ENCODE data around the gene KLHL41.
"Not testable (repeated sequence)": the region's sequence is repeated elsewhere in the genome, so short reads cannot be mapped to it uniquely, and the experiment has no call there.

Gene KLHL41

DNA sequence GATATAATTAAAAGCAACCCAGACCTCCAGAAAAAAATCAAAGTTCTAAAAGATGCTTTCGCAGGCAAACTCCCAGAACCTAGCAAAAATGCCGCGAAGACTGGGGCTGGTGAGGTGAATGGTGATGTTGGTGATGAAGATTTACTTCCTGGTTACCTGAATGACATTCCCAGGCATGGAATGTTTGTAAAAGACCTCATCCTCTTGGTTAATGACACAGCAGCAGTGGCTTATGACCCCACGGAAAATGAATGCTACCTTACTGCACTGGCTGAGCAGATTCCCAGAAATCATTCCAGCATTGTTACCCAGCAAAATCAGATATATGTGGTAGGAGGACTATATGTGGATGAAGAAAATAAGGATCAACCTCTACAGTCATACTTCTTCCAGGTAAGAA, 994 bp downstream of the KLHL41 start:
- no peak for DNase-seq

DNA sequence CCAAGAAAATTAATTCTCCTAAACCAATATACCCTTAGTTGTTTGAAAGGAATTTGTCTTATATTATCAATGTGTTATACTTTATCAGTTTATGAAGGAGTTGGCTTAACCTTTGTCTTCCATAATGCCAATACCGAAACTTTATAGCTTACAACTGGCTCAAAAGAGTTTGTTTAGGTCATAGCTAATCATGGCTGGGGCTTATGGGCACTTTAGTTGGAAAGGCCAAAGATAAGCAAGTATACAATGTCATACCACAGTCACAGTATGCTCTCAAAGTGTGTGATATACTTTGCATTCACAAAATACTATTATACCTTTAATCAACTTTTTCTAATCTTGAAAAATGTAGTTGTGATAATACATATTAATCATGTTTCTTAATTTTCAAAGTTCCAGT, 2.3 kb downstream of the KLHL41 start:
- DNase-seq, result no peak

DNA sequence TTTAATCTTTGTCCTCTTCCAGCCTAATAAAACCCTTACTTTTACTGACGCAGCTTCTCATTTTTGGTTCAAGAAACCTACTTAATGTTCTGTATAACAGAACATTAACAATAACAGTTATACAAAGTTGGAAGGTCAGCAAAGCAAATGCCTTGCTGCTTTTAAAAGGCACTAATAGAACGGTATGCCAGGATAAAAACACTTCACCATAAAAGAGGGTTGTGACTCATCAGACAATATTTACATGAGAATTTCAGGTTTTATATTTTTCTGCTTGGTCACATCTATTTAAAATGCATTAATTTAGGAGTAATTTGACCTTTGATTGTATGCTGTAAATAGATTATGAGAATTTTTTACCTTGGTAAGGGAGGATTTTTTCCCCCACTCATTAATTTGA, 3.0 kb downstream of the KLHL41 start:
- DNase-seq, result no peak

DNA sequence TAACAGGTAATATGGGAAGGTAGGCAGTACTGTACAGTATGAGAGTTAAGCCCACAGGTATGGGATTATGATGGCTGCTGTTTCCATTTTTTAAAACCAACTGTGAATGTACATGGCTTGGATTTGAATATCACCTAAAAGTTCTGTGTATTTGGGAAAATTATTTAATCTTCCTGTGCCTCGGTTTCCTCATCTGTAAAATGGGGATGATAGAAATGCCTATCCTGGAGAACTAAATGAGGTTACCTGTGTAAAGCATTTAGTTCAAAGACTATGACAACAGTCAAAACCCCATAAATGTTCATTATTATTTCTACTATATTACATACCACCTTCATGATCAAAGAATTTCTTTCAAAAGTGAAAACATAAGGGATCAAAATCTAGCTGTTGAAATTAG, 3.6 kb downstream of the KLHL41 start:
- no peak for DNase-seq

DNA sequence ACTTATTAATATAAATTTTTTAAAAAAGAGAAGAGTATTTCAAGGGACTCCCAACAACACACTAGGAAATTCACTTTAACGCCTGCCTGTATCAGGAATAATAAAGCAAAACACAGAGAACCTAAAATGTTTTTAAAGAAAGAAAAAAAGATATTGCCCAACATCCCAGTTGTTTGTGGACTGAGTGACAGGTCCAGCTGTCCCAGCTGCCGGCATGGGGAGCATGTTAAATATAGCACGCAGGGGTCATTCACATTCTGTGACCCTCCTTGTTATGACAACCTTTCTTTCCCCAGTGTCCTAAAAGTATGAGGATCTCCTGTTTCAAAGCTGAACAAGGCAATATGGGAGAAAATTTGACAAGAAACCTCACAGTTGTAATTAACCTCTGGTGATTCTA, 4.4 kb downstream of the KLHL41 start:
- DNase-seq, result no peak

DNA sequence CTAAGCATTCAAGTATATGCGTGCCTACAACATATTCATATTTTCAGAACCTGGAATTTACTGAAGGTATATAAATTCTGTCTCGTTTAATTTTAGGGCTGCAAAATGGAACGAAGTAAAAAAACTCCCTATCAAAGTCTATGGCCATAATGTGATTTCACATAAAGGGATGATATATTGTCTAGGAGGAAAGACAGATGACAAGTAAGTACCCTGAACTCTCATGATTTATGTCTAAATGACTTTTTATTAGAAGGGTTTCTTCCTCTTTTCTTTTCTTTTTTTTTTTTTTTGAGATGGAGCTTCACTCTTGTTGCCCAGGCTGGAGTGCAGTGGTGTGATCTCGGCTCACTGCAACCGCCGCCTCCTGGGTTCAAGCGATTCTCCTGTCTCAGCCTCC, 5.3 kb downstream of the KLHL41 start:
- DNase-seq, result not testable (repeated sequence)

DNA sequence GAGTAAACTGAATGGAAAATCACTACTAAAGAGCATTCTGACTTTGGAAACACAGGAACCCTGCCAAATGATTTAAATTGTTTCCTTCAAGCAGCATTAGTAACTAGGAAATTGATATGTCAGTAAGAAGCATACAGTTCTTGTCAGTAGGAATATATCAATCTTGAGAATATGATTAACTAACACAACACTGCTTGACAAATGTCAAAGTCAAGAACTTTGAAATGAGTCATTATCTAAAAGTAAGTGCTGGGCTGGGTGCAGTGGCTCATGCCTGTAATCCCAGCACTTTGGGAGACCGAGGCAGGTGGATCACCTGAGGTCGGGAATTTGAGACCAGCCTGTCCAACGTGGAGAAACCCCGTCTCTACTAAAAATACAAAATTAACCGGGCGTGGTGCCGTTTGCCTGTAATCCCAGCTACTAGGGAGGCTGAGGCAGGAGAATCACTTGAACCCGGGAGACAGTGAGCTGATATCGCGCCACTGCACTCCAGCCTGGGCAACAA, 7.0 kb downstream of the KLHL41 start:
- DNase-seq, result not testable (repeated sequence)

DNA sequence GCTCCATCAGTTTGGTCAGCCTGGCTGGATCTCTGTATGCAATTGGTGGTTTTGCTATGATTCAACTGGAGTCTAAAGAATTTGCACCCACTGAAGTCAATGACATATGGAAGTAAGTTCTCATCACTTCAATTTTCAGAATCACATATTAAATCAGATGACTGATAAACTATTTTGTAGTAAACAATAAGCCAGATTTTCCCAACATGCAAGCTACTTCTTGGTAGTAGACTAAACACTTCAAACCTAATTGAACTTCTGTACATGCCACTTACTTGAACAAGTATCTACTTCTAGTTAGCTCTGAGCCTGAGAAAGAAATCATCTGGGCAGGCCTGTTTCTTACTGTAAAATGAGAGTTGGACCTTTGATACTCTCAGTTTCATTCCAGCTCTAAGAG, 11.4 kb downstream of the KLHL41 start:
- DNase-seq, result no peak

DNA sequence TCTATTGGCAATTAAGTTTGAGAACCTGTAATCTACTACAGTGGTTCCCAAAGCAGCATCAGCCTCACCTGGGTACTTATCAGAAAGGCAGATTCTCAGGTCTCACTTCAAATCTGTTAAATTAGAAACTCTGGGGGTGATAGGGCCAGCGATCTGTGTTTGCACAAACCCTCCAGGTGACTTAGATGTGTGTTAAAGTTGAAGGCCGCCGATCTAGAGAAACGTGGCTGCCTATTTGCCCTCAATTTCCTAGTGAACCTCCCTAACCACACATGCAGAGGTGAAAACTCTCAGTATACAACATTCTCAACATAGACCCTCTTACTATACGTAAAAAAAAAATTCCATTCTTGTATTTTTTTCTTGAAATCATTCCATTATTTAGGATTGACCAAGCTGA, 14.2 kb downstream of the KLHL41 start:
- no peak for DNase-seq

DNA sequence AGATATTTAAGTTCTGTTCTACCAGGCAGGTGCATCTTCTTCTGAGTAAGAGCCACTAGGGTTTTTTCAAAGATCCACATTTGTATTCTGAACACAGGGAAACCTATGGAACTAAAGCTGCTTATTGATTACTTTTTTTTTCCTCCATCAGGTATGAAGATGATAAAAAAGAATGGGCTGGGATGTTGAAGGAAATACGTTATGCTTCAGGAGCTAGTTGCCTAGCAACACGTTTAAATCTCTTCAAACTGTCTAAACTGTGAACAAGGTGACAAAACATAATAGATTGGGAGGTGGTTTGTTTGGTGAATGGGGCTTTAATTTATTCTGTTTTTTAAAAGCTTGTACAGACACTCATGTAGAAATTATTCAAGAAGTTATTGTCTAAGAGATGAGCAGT, 15.9 kb downstream of the KLHL41 start:
- DNase-seq, result no peak

DNA sequence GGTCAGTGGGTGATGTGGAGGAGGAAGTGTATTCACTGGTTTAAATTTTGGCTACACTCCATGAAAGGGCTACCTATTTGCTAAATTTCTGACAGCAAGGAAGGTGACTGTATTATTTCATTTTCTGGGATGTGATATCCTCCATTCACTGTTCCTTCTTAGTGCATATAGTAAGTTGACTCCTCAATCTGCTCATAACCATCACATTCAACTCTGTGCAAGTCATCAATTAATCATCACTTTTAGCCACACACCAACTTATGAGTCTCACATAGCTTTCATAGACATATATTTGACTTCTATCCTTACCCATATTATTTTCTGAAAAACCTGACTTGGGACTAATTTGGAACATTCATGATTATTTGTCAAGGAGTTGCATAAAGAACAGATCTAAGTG, 16.9 kb downstream of the KLHL41 start:
- DNase-seq, result no peak

DNA sequence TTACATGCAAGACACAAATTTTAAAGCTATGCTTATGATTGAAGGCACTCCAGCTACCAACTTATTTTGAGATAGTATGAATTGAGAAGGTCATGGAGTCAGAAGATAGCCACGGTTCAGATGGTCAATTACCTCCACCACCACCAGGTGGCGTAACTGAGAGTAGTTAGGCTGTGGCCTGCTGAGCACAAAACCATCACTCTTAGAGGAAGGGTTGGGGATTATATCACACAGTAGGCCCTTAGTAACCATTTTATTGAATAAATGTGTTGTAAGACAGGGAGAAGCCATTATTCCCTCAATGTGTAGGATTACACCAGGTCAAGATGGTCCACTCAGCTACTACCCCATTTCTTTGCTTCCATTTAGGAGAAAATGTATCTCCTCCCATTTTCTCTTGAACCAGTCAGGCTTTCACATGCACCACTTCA, 18.8 kb downstream of the KLHL41 start:
- no peak for DNase-seq

DNA sequence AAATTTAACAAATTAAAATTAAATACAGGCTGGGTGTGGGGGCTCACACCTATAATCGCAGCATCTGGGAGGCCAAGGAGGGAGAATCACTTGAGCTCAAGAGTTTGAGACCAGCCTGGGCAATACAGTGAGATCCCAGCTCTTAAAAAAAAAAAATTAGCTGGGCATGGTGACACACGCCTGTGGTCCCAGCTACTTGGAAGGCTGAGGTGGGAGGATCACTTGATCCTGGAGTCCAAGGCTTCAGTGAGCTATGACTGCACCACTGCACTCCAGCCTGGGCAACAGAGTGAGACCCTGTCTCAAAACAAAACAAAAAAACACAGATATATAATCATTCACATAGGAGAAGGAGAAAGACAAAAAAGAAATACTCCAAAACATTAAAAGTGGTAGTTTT, 30.0 kb downstream of the KLHL41 start:
- DNase-seq, result not testable (repeated sequence)

DNA sequence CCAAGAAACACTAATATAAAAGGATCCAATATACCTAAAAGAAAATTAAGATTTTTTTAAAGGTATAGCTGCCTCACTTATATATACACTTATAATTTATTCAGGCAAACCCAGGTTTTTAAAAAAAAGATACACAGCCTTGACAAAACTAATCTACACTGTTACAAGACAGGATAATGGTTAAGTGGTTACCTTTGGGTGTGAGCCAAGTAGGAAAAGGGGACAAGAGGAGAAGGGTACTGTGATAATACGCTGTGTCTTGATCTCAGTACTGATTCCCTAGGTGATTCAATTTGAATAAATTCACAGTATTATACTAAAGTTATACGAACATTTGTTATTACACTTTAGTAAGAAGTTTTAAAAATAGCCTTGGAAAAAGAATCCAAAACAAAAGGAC, 30.6 kb downstream of the KLHL41 start:
- DNase-seq, result no peak

DNA sequence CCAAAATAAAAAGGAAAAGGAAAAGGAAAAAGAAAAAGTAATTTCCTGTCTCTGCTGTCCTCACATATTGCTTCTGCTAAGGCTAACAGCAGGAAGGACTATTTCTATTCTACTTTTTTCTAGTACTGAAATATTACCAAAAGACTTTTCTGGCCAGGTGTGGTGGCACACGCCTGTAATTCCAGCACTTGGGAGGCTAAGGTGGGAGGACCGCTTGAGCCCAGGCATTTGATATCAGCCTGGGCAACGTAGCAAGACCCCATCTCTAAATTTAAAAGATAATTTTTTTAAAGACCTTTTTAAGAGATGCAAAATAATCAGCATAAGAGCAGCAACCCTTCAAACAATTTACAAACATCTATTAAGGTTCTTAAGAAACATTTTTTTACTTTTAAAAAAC, 32.9 kb downstream of the KLHL41 start:
- no peak for DNase-seq

DNA sequence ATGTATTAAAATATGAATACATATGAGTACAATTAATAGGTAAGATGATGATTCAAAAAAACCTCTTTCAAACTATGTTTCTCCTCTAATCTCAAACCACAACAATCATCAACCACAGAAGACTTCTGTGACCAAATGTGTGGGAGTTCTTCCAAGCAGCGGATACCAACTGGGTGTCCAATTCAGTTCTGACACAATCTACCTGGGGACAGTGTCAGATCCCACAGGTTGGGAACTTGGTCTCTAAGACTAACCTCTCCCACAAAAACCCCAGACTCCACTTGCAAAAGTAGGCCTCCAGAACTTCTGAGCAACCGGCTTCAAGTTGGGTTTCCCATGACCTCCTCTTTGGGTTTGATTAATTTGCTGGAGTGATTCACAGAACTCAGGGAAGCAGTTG, 37.3 kb downstream of the KLHL41 start:
- no peak for DNase-seq

DNA sequence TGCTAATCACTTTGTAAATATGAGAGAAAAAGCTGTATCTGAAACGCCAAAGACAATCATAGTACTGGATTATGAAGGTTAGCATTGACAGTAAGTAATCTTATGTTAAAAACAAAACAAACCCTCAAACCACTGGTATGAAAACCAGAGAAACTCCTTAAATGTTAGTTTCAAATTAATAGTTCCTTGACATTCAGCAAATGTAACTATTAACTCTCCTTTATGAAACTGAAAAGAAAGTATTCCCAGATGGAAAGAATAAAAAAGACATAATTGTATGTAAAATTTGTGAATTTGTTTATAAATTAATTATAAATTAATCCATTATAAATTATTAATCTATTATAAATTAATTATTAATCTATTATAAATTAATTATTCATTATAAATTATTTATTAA, 51.9 kb downstream of the KLHL41 start:
- DNase-seq, result no peak

DNA sequence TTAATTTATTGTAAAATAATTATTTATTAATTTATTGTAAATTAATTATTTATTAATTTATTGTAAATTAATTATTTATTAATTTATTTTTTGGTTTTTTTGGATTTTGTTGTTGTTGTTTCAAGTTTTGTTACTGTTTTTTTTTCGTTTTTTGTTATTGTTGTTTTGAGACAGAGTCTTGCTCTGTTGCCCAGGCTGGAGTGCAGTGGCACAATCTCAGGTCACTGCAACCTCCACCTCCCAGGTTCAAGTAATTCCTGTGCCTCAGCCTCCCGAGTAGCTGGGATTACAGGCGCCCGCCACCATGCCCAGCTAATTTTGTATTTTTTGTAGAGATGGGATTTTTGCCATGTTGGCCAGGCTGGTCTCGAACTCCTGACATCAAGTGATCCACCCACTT, 52.6 kb downstream of the KLHL41 start:
- DNase-seq, result not testable (repeated sequence)

DNA sequence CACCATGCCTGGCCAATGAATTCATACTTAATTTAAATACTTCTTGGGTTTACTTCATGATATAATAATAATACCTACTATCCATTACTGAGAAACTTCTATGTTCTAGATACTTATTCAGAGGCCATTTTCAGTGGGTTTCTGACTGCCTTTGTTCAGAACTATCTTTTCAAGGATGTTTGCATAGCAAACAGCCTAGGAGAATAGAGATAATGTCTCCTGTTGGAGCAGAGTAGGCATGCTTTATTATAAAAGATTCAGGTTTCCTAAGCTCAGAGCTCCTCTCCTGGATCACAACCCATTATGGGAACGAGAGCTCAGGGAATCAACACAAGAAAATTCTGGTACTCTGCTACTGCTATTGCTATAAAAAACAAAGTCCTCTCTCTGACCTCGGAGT, 53.0 kb downstream of the KLHL41 start:
- no peak for DNase-seq

DNA sequence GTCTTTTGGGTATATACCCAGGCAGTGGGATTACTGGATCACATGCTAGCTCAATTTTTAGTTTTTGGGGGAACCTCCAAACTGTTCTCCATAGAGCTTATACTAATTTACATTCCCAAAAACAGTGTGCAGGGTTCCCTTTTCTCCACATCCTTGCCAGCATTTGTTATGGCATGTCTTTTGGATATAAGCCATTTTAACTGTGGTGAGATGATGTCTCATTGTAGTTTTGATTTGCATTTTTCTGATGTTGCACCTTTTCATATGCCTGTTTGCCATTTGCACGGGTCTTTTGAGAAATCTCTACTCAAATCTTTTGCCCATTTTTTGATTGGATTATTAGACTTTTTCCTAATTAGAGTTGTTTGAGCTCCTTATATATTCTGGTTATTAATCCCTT, 56.2 kb downstream of the KLHL41 start:
- no peak for DNase-seq

DNA sequence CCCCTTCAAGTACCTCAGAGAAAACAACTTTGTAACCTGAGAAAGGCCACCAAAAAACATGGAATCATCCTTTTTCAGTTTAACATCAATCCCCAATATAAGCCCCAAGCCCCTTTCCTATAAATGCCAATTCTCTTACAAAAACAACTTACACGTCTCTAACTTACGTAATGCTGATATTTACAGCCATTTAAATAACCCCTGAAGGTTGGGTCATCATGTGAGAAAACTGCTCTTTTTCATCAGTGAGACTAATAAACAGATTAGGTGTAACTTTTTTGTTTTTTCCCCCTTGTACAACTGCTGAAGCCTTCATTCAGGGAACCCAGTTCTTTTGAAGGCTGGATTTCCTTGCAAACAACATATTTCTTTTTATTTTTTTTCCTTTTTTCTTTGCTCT, 60.4 kb downstream of the KLHL41 start:
- no peak for DNase-seq

DNA sequence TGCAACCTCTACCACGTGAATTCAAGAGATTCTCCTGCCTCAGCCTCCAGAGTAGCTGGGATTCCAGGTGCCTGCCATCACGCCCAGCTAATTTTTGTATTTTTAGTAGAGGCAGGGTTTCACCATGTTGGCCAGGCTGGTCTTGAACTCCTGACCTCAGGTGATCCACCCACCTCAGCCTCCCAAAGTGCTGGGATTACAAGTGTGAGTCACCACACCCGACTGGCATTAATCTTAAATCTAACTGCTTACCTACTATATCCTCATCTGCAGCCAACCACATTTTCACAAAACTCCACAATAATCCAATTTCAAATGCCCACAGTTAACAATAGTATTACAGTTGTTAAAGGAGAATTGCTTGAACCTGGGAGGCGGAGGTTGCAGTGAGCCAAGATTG, 61.2 kb downstream of the KLHL41 start:
- not testable (repeated sequence) for DNase-seq

DNA sequence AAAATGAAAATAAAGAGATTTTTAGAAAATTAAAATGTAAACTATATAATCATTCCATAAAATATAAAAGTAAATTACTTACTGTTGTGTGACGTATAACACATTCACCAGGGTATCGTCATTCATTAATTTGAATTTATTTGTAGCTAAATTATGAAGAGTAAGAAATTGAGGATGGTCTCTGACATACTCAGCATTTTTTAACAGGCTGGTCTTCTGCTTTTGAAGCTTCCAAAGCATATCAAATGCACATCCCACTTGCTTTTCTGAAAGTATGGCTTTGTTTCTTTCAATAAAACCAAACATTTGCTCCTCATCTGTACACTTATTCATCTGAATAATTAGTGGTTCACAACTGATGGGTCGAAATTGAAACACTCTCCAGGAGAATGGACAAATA, 62.1 kb downstream of the KLHL41 start:
- DNase-seq, result no peak

DNA sequence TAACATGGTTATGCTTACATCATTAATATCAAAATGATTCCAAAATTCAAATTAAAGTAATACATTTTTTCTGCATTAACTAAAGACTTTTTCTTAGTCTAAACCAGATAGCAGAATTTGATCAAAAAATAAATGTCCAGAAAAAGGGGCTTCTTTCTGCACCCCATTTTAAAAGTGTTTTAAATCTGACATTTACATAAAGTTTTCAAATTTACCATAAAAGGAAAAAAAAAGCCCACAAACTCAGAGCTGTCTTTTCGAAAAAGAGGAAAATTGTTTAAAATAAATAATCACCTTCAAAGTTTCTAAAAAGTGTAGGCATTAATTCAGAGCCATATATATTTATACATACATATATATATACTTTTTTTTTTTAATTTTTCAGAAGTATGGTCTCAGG, 62.7 kb downstream of the KLHL41 start:
- DNase-seq, result no peak

DNA sequence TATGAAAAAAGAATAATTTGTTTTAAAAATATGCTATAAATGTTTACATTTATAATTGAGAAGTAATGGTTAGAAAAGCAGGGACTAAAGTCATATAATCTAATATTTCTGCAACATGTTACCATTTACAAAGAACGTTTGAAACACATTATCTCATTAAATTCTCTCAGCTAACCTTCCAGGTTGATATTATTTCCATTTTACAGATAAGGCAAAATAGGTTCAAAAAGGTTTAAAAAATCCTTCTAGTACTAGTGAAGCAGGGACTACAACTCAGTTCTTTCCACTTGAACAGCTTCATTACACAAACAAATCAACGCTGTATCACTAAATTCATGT, 63.3 kb downstream of the KLHL41 start:
- no peak for DNase-seq

All from activated gamma-delta T cell (primary cell).